ENCODE results near the gene USP17L26. TPM values are rescaled to one million over a fixed set of nuclear protein-coding genes. Genes with fewer than 3 reads are reported as not detected.
"Not testable (repeated sequence)": the region's sequence is repeated elsewhere in the genome, so short reads cannot be mapped to it uniquely, and the experiment has no call there.

The USP17L26 gene
- total RNA-seq, 1 experiment from 2014 or later: not detected

DNA sequence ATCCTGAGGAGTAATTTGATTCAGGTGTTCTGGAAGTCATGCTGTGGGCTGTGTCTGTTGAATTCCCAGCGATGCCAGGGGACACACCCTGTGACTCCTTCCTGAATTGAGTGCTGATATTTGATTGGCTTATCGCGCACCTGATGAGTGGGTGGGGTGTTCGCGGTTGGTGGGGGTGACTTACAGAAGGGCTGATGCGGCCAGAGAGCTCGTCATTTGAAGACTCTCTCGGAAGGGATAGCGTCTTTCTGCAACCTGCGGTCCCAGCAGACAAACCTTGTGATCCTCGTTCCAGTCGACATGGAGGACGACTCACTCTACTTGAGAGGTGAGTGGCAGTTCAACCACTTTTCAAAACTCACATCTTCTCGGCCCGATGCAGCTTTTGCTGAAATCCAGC, 4.6 kb downstream of the USP17L26 start, which contains the start of gene USP17L5:
USP17L5 (plus strand) TSS at position 301 of the 400 bp plus-strand sequence; CDS start at position 301, 0 bp downstream.
- DNase-seq (ENCODE audit: low read depth, low spot score); H3K9me3 ChIP-seq (ENCODE audit: control insufficient read depth in 1 of 2, insufficient read depth in 1 of 2, low read depth in 1 of 2, low read length in 2 of 2); BruUV-seq (replicated peaks); H3K9ac ChIP-seq (ENCODE audit: low read length); H3K27ac ChIP-seq (ENCODE audit: low read depth, low read length); intact Hi-C loops (cut with micrococcal nuclease); H3K4me1 ChIP-seq (ENCODE audit: control insufficient read depth in 1 of 2, insufficient read depth in 2 of 2, low read length in 2 of 2); POLR2A ChIA-PET; ATAC-seq; H3K27me3 ChIP-seq (ENCODE audit: insufficient read depth, low read length); H3K4me3 ChIP-seq (replicated peaks in 1 of 2; ENCODE audit: low read depth in 1 of 2, low read length in 2 of 2); H3K79me2 ChIP-seq (ENCODE audit: insufficient read depth, low read length); H3K4me2 ChIP-seq (ENCODE audit: low read length); RAD21 ChIA-PET (ENCODE audit: low non-redundant PET in 1 of 2, low total read pairs in 2 of 2, uncharacterized antibody in 2 of 2, unreplicated experiment in 2 of 2); H3K36me3 ChIP-seq (ENCODE audit: control insufficient read depth in 1 of 2, insufficient read depth in 2 of 2, low read length in 2 of 2); H3K9me2 ChIP-seq (ENCODE audit: insufficient read depth); H2AFZ ChIP-seq (ENCODE audit: low read depth, low read length, poor library complexity, severe bottlenecking); CTCF ChIA-PET; H4K20me1 ChIP-seq (ENCODE audit: insufficient read depth): not testable (repeated sequence)

DNA sequence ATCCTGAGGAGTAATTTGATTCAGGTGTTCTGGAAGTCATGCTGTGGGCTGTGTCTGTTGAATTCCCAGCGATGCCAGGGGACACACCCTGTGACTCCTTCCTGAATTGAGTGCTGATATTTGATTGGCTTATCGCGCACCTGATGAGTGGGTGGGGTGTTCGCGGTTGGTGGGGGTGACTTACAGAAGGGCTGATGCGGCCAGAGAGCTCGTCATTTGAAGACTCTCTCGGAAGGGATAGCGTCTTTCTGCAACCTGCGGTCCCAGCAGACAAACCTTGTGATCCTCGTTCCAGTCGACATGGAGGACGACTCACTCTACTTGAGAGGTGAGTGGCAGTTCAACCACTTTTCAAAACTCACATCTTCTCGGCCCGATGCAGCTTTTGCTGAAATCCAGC, 9.4 kb downstream of the USP17L26 start, which contains the start of gene USP17L27:
USP17L27 (plus strand) TSS at position 301 of the 400 bp plus-strand sequence; CDS start at position 301, 0 bp downstream.
- H3K9ac ChIP-seq (ENCODE audit: low read length); CTCF ChIA-PET; H3K4me2 ChIP-seq (ENCODE audit: low read length); intact Hi-C loops (cut with micrococcal nuclease); DNase-seq (ENCODE audit: low read depth, low spot score); H2AFZ ChIP-seq (ENCODE audit: low read depth, low read length, poor library complexity, severe bottlenecking); H3K4me3 ChIP-seq (replicated peaks in 1 of 2; ENCODE audit: low read depth in 1 of 2, low read length in 2 of 2); H3K27ac ChIP-seq (ENCODE audit: low read depth, low read length); POLR2A ChIA-PET; ATAC-seq; BruUV-seq (replicated peaks); H4K20me1 ChIP-seq (ENCODE audit: insufficient read depth); RAD21 ChIA-PET (ENCODE audit: low non-redundant PET in 1 of 2, low total read pairs in 2 of 2, uncharacterized antibody in 2 of 2, unreplicated experiment in 2 of 2); H3K36me3 ChIP-seq (ENCODE audit: control insufficient read depth in 1 of 2, insufficient read depth in 2 of 2, low read length in 2 of 2); H3K9me2 ChIP-seq (ENCODE audit: insufficient read depth); H3K4me1 ChIP-seq (ENCODE audit: control insufficient read depth in 1 of 2, insufficient read depth in 2 of 2, low read length in 2 of 2); H3K27me3 ChIP-seq (ENCODE audit: insufficient read depth, low read length); H3K9me3 ChIP-seq (ENCODE audit: control insufficient read depth in 1 of 2, insufficient read depth in 1 of 2, low read depth in 1 of 2, low read length in 2 of 2); H3K79me2 ChIP-seq (ENCODE audit: insufficient read depth, low read length): not testable (repeated sequence)

DNA sequence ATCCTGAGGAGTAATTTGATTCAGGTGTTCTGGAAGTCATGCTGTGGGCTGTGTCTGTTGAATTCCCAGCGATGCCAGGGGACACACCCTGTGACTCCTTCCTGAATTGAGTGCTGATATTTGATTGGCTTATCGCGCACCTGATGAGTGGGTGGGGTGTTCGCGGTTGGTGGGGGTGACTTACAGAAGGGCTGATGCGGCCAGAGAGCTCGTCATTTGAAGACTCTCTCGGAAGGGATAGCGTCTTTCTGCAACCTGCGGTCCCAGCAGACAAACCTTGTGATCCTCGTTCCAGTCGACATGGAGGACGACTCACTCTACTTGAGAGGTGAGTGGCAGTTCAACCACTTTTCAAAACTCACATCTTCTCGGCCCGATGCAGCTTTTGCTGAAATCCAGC, 14.1 kb downstream of the USP17L26 start, which contains the start of gene USP17L28:
USP17L28 (plus strand) TSS at position 301 of the 400 bp plus-strand sequence; CDS start at position 301, 0 bp downstream.
- ATAC-seq; intact Hi-C loops (cut with micrococcal nuclease); POLR2A ChIA-PET; H3K9ac ChIP-seq (ENCODE audit: low read length); H3K79me2 ChIP-seq (ENCODE audit: insufficient read depth, low read length); H3K27me3 ChIP-seq (ENCODE audit: insufficient read depth, low read length); H3K27ac ChIP-seq (ENCODE audit: low read depth, low read length); H3K4me2 ChIP-seq (ENCODE audit: low read length); H4K20me1 ChIP-seq (ENCODE audit: insufficient read depth); CTCF ChIA-PET; H3K36me3 ChIP-seq (ENCODE audit: control insufficient read depth in 1 of 2, insufficient read depth in 2 of 2, low read length in 2 of 2); RAD21 ChIA-PET (ENCODE audit: low non-redundant PET in 1 of 2, low total read pairs in 2 of 2, uncharacterized antibody in 2 of 2, unreplicated experiment in 2 of 2); H3K4me1 ChIP-seq (ENCODE audit: control insufficient read depth in 1 of 2, insufficient read depth in 2 of 2, low read length in 2 of 2); DNase-seq (ENCODE audit: low read depth, low spot score); H3K9me3 ChIP-seq (ENCODE audit: control insufficient read depth in 1 of 2, insufficient read depth in 1 of 2, low read depth in 1 of 2, low read length in 2 of 2); H2AFZ ChIP-seq (ENCODE audit: low read depth, low read length, poor library complexity, severe bottlenecking); BruUV-seq (replicated peaks); H3K9me2 ChIP-seq (ENCODE audit: insufficient read depth); H3K4me3 ChIP-seq (replicated peaks in 1 of 2; ENCODE audit: low read depth in 1 of 2, low read length in 2 of 2): not testable (repeated sequence)

DNA sequence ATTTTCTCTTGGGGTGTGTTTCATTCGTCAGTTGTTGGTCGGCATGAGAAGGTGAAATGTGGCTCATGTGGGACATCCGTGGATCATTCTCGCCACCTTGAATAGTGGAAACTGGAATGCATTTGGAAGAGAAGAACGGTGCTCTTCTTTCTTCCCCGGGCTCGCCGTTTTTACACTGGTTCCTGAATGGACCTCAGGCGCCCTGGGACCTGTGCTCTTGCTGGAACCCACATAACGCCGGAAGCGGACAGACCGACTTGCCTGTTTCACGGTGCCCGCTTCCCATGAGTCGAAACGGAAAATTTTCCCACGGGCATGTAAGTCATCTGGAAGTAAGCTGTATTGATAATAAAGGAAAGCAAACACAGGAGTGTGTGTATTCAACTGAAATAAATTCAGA, 16.4 kb downstream of the USP17L26 start:
- H4K20me1 ChIP-seq (ENCODE audit: insufficient read depth); H2AFZ ChIP-seq (ENCODE audit: low read depth, low read length, poor library complexity, severe bottlenecking); BruUV-seq (replicated peaks); CTCF ChIA-PET; H3K9me2 ChIP-seq (ENCODE audit: insufficient read depth); H3K9me3 ChIP-seq (ENCODE audit: control insufficient read depth in 1 of 2, insufficient read depth in 1 of 2, low read depth in 1 of 2, low read length in 2 of 2); ATAC-seq; H3K4me1 ChIP-seq (ENCODE audit: control insufficient read depth in 1 of 2, insufficient read depth in 2 of 2, low read length in 2 of 2); H3K9ac ChIP-seq (ENCODE audit: low read length); H3K4me2 ChIP-seq (ENCODE audit: low read length); intact Hi-C loops (cut with micrococcal nuclease); DNase-seq (ENCODE audit: low read depth, low spot score); H3K4me3 ChIP-seq (replicated peaks in 1 of 2; ENCODE audit: low read depth in 1 of 2, low read length in 2 of 2); H3K27me3 ChIP-seq (ENCODE audit: insufficient read depth, low read length); H3K36me3 ChIP-seq (ENCODE audit: control insufficient read depth in 1 of 2, insufficient read depth in 2 of 2, low read length in 2 of 2); POLR2A ChIA-PET; H3K27ac ChIP-seq (ENCODE audit: low read depth, low read length); RAD21 ChIA-PET (ENCODE audit: low non-redundant PET in 1 of 2, low total read pairs in 2 of 2, uncharacterized antibody in 2 of 2, unreplicated experiment in 2 of 2); H3K79me2 ChIP-seq (ENCODE audit: insufficient read depth, low read length): not testable (repeated sequence)

DNA sequence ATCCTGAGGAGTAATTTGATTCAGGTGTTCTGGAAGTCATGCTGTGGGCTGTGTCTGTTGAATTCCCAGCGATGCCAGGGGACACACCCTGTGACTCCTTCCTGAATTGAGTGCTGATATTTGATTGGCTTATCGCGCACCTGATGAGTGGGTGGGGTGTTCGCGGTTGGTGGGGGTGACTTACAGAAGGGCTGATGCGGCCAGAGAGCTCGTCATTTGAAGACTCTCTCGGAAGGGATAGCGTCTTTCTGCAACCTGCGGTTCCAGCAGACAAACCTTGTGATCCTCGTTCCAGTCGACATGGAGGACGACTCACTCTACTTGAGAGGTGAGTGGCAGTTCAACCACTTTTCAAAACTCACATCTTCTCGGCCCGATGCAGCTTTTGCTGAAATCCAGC, 18.9 kb downstream of the USP17L26 start, which contains the start of gene USP17L29:
USP17L29 (plus strand) TSS at position 301 of the 400 bp plus-strand sequence; CDS start at position 301, 0 bp downstream.
- intact Hi-C loops (cut with micrococcal nuclease); CTCF ChIA-PET; H3K27ac ChIP-seq (ENCODE audit: low read depth, low read length); H2AFZ ChIP-seq (ENCODE audit: low read depth, low read length, poor library complexity, severe bottlenecking); H3K4me1 ChIP-seq (ENCODE audit: control insufficient read depth in 1 of 2, insufficient read depth in 2 of 2, low read length in 2 of 2); H3K9ac ChIP-seq (ENCODE audit: low read length); H3K27me3 ChIP-seq (ENCODE audit: insufficient read depth, low read length); RAD21 ChIA-PET (ENCODE audit: low non-redundant PET in 1 of 2, low total read pairs in 2 of 2, uncharacterized antibody in 2 of 2, unreplicated experiment in 2 of 2); DNase-seq (ENCODE audit: low read depth, low spot score); H3K9me3 ChIP-seq (ENCODE audit: control insufficient read depth in 1 of 2, insufficient read depth in 1 of 2, low read depth in 1 of 2, low read length in 2 of 2); BruUV-seq (replicated peaks); H3K9me2 ChIP-seq (ENCODE audit: insufficient read depth); H3K4me3 ChIP-seq (replicated peaks in 1 of 2; ENCODE audit: low read depth in 1 of 2, low read length in 2 of 2); POLR2A ChIA-PET; H3K4me2 ChIP-seq (ENCODE audit: low read length); H4K20me1 ChIP-seq (ENCODE audit: insufficient read depth); H3K79me2 ChIP-seq (ENCODE audit: insufficient read depth, low read length); H3K36me3 ChIP-seq (ENCODE audit: control insufficient read depth in 1 of 2, insufficient read depth in 2 of 2, low read length in 2 of 2); ATAC-seq: not testable (repeated sequence)
